ENCODE results near the gene NPM3. TPM values are rescaled to one million over a fixed set of nuclear protein-coding genes. Genes with fewer than 3 reads are reported as not detected.

Gene NPM3
- polyA plus RNA-seq, 1 experiment: 35.6 TPM

- POLR2A ChIA-PET: no interaction called here
- no peak for DNase-seq (ENCODE audit: low read depth)
- Histone ChIP-seq H3K36me3 (ENCODE audit: control insufficient read depth, insufficient read depth, low read length) (no peaks in the 10 kb centered on the region), H3K4me3 (ENCODE audit: low read depth, low read length) (no peak overlapping the region), H3K27me3 (ENCODE audit: control insufficient read depth, insufficient read depth, low read length) (peaks cover 24% of the 10 kb centered on the region)
- CTCF ChIA-PET: interaction anchor here (0.9 to 1.6 kb wide), 6 partner anchors 11 to 564 kb away, joined by 3 to 11 read pairs (median 4); no protein-coding TSS in a partner anchor
- TF ChIP-seq CTCF (IDR thresholded peaks at IDR 0.05; ENCODE audit: insufficient read depth, low read depth, low read length): no peak
These were observed 5.0 kb downstream of the NPM3 start for GRCh38 chr10:101778151-101778780.

GRCh38 chr10:101777619-101778145 is 5.6 kb downstream of the NPM3 start:
- H3K4me3 ChIP-seq (ENCODE audit: low read depth, low read length): no peak overlapping the region
- no peak for DNase-seq (ENCODE audit: low read depth)
- POLR2A ChIA-PET: no interaction called here
- peaks cover 30% of the 10 kb centered on the region for H3K27me3 ChIP-seq (ENCODE audit: control insufficient read depth, insufficient read depth, low read length)
- H3K36me3 ChIP-seq (ENCODE audit: control insufficient read depth, insufficient read depth, low read length): no peaks in the 10 kb centered on the region
- no peak for TF ChIP-seq CTCF (IDR thresholded peaks at IDR 0.05; ENCODE audit: insufficient read depth, low read depth, low read length)
- CTCF ChIA-PET: no interaction called here

GRCh38 chr10:101776161-101776817 is 7.0 kb downstream of the NPM3 start:
- no peak for TF ChIP-seq CTCF (IDR thresholded peaks at IDR 0.05; ENCODE audit: insufficient read depth, low read depth, low read length)
- no peak for DNase-seq (ENCODE audit: low read depth)
- peaks cover 40% of the 10 kb centered on the region for H3K27me3 ChIP-seq (ENCODE audit: control insufficient read depth, insufficient read depth, low read length)
- CTCF ChIA-PET: interaction anchor here (0.6 kb wide), 4 partner anchors 12 to 1944 kb away, joined by 3 read pairs; no protein-coding TSS in a partner anchor
- no peak overlapping the region for H3K4me3 ChIP-seq (ENCODE audit: low read depth, low read length)
- POLR2A ChIA-PET: no interaction called here
- H3K36me3 ChIP-seq (ENCODE audit: control insufficient read depth, insufficient read depth, low read length): no peaks in the 10 kb centered on the region

GRCh38 chr10:101775273-101776160 is 7.7 kb downstream of the NPM3 start, which contains the start of gene FGF8:
Gene FGF8 (minus strand): TSS chr10:101776114. CDS start chr10:101775900, 214 bp downstream.
- CTCF ChIA-PET: interaction anchor here (1.4 to 3.0 kb wide), 2 partner anchors 8 to 173 kb away, joined by 3 to 20 read pairs; partner anchors contain the start of gene NPM3
- Histone ChIP-seq H3K4me3 (ENCODE audit: low read depth, low read length) (no peak within 1 kb of the TSS), H3K36me3 (ENCODE audit: control insufficient read depth, insufficient read depth, low read length) (no peaks in the 10 kb centered on the region), H3K27me3 (ENCODE audit: control insufficient read depth, insufficient read depth, low read length) (peaks cover 41% of the 10 kb centered on the region)
- no peak for TF ChIP-seq CTCF (IDR thresholded peaks at IDR 0.05; ENCODE audit: insufficient read depth, low read depth, low read length)
- POLR2A ChIA-PET: no interaction called here
- DNase-seq (ENCODE audit: low read depth): no peak
